ENCODE data around the gene SLC4A1AP. TPM values are rescaled to one million over a fixed set of nuclear protein-coding genes. Genes with fewer than 3 reads are reported as not detected.

Gene SLC4A1AP
- polyA plus RNA-seq, 1 donor from 2014 or later, result 47.9 TPM

DNA sequence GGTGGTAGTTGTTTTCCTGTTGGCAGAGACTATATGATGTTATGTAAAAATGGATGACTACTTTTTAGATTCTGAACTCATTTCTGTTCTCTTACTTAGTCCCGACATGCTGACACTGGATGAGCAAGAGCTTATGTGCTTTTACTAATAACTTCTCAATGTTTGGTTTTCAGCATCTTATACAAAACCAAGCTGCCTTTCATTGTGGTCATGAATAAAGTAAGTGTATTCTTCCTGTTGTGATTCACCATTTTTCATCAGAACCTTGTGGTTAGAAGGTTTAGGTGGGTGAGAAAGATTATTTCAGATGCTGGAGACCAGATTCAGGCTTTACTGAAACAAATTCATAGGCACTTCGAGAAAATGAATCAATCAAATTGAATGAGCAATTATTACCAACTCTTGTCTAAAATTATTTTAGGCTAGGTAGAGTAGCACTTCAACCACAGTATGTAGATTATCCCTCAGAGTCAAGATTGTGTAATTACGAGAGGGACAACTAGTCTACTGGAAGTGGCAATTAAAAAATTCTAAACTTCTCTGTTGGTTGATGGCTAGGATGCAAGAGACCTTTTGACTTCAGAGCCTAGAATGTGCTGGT lies 25.6 kb upstream of the SLC4A1AP start:
- no peak overlapping the region for H3K9ac ChIP-seq (ENCODE audit: low read length)

DNA sequence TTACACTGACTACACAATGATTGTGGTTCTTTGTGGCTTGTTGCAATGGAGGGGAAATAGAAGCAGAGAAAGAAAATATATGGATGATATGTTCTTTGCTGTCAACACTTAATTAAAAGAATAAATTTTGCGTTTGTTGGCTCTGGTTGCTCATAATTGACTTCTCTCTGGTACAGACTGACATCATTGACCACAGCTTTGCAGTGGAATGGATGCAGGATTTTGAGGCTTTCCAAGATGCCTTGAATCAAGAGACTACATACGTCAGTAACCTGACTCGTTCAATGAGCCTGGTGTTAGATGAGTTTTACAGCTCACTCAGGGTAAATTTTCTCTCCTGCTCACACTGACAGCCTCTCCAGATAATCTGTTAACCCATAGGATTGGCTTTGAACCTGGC lies 25.0 kb upstream of the SLC4A1AP start:
- no peaks in the 10 kb centered on the region for H4K20me1 ChIP-seq (ENCODE audit: insufficient read depth)
- no peaks in the 10 kb centered on the region for H3K27me3 ChIP-seq (ENCODE audit: insufficient read depth, low read depth, low read length)
- H3K9me3 ChIP-seq (ENCODE audit: low read length), result no peaks in the 10 kb centered on the region
- TF ChIP-seq RAD21 (conservative IDR thresholded peaks at IDR 0.05), result no peak
- TF ChIP-seq, protein P1, sequence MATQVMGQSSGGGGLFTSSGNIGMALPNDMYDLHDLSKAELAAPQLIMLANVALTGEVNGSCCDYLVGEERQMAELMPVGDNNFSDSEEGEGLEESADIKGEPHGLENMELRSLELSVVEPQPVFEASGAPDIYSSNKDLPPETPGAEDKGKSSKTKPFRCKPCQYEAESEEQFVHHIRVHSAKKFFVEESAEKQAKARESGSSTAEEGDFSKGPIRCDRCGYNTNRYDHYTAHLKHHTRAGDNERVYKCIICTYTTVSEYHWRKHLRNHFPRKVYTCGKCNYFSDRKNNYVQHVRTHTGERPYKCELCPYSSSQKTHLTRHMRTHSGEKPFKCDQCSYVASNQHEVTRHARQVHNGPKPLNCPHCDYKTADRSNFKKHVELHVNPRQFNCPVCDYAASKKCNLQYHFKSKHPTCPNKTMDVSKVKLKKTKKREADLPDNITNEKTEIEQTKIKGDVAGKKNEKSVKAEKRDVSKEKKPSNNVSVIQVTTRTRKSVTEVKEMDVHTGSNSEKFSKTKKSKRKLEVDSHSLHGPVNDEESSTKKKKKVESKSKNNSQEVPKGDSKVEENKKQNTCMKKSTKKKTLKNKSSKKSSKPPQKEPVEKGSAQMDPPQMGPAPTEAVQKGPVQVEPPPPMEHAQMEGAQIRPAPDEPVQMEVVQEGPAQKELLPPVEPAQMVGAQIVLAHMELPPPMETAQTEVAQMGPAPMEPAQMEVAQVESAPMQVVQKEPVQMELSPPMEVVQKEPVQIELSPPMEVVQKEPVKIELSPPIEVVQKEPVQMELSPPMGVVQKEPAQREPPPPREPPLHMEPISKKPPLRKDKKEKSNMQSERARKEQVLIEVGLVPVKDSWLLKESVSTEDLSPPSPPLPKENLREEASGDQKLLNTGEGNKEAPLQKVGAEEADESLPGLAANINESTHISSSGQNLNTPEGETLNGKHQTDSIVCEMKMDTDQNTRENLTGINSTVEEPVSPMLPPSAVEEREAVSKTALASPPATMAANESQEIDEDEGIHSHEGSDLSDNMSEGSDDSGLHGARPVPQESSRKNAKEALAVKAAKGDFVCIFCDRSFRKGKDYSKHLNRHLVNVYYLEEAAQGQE (IDR thresholded peaks at IDR 0.05; ENCODE audit: borderline replicate concordance), result no peak
- TF ChIP-seq MXI1 (conservative IDR thresholded peaks at IDR 0.05; ENCODE audit: poor library complexity, severe bottlenecking), result no peak
- TF ChIP-seq, protein P2, sequence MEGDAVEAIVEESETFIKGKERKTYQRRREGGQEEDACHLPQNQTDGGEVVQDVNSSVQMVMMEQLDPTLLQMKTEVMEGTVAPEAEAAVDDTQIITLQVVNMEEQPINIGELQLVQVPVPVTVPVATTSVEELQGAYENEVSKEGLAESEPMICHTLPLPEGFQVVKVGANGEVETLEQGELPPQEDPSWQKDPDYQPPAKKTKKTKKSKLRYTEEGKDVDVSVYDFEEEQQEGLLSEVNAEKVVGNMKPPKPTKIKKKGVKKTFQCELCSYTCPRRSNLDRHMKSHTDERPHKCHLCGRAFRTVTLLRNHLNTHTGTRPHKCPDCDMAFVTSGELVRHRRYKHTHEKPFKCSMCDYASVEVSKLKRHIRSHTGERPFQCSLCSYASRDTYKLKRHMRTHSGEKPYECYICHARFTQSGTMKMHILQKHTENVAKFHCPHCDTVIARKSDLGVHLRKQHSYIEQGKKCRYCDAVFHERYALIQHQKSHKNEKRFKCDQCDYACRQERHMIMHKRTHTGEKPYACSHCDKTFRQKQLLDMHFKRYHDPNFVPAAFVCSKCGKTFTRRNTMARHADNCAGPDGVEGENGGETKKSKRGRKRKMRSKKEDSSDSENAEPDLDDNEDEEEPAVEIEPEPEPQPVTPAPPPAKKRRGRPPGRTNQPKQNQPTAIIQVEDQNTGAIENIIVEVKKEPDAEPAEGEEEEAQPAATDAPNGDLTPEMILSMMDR (IDR thresholded peaks at IDR 0.05; ENCODE audit: poor library complexity, severe bottlenecking), result no peak
- no peak for TF ChIP-seq POLR2AphosphoS5 (IDR thresholded peaks at IDR 0.05)
- TF ChIP-seq SMC3 (conservative IDR thresholded peaks at IDR 0.05; ENCODE audit: poor library complexity), result no peak
- TF ChIP-seq EZH2 (IDR thresholded peaks at IDR 0.05; ENCODE audit: borderline replicate concordance, insufficient read depth, low read length, poor library complexity, severe bottlenecking), result no peak
- TF ChIP-seq TAF1 (IDR thresholded peaks at IDR 0.05; ENCODE audit: low read depth), result no peak
- TF ChIP-seq EP300 (conservative IDR thresholded peaks at IDR 0.05; ENCODE audit: poor library complexity, severe bottlenecking), result no peak
- H3K9me2 ChIP-seq (ENCODE audit: insufficient read depth, low read length), result no peaks in the 10 kb centered on the region
- no peaks in the 10 kb centered on the region for H3K79me2 ChIP-seq (replicated peaks; ENCODE audit: insufficient read depth, low read length)
- no peaks in the 10 kb centered on the region for H3F3A ChIP-seq (ENCODE audit: insufficient read depth, low read length, poor library complexity, severe bottlenecking)
- H3K36me3 ChIP-seq (ENCODE audit: insufficient read depth, low read length), result no peaks in the 10 kb centered on the region
- no peak overlapping the region for H3K4me2 ChIP-seq (ENCODE audit: low read length)
- no peak overlapping the region for H3K9ac ChIP-seq (ENCODE audit: low read length)
- no peak overlapping the region for H3K27ac ChIP-seq (ENCODE audit: low read length)
- no peak overlapping the region for H3K4me3 ChIP-seq (ENCODE audit: low read length)
- H2AFZ ChIP-seq (ENCODE audit: low read depth, low read length), result no peak overlapping the region

More for the DNA sequence above, 25.6 kb upstream of the SLC4A1AP start:
- Histone ChIP-seq H3K9me3 (ENCODE audit: low read length) (no peaks in the 10 kb centered on the region), H3K27ac (ENCODE audit: low read length) (no peak overlapping the region), H3K36me3 (ENCODE audit: insufficient read depth, low read length) (no peaks in the 10 kb centered on the region), H4K20me1 (ENCODE audit: insufficient read depth) (no peaks in the 10 kb centered on the region), H3F3A (ENCODE audit: insufficient read depth, low read length, poor library complexity, severe bottlenecking) (no peaks in the 10 kb centered on the region), H3K79me2 (replicated peaks; ENCODE audit: insufficient read depth, low read length) (no peaks in the 10 kb centered on the region), H3K4me2 (ENCODE audit: low read length) (no peak overlapping the region), H3K27me3 (ENCODE audit: insufficient read depth, low read depth, low read length) (no peaks in the 10 kb centered on the region), H3K9me2 (ENCODE audit: insufficient read depth, low read length) (no peaks in the 10 kb centered on the region), H3K4me3 (ENCODE audit: low read length) (no peak overlapping the region), H2AFZ (ENCODE audit: low read depth, low read length) (no peak overlapping the region)
- TF ChIP-seq MXI1 (conservative IDR thresholded peaks at IDR 0.05; ENCODE audit: poor library complexity, severe bottlenecking) (no peak), POLR2AphosphoS5 (IDR thresholded peaks at IDR 0.05) (no peak), EP300 (conservative IDR thresholded peaks at IDR 0.05; ENCODE audit: poor library complexity, severe bottlenecking) (no peak), EZH2 (IDR thresholded peaks at IDR 0.05; ENCODE audit: borderline replicate concordance, insufficient read depth, low read length, poor library complexity, severe bottlenecking) (no peak), TAF1 (IDR thresholded peaks at IDR 0.05; ENCODE audit: low read depth) (no peak), RAD21 (conservative IDR thresholded peaks at IDR 0.05) (no peak), SMC3 (conservative IDR thresholded peaks at IDR 0.05; ENCODE audit: poor library complexity) (no peak)
- TF ChIP-seq, protein P1 (IDR thresholded peaks at IDR 0.05; ENCODE audit: borderline replicate concordance), result no peak
- TF ChIP-seq, protein P2 (IDR thresholded peaks at IDR 0.05; ENCODE audit: poor library complexity, severe bottlenecking), result no peak

All from neural cell (in vitro differentiated cells).